Neural progenitor cell (in vitro differentiated cells): ENCODE measurements around the gene ZFYVE21. TPM values are rescaled to one million over a fixed set of nuclear protein-coding genes. Genes with fewer than 3 reads are reported as not detected.

Source experiments
- DNase-seq: peaks from one replicate; pipeline ENCODE4 v3.0.0-alpha.2; 2016; ENCODE audit warnings: low spot score
- H2AFZ ChIP-seq: fragments of 200-600 bp; sonication (generic); replicated peaks from 2 replicates; pipeline ENCODE4 v1.6.1; 2016; ENCODE audit warnings: antibody characterized with exemption
- H3F3A ChIP-seq: fragments of 200-600 bp; sonication (generic); 2 replicates; pipeline ENCODE4 v1.6.1; 2016; ENCODE audit warnings: antibody characterized with exemption, low read depth
- H3K27ac ChIP-seq: fragments of 200-600 bp; sonication (generic); 2 replicates; pipeline ENCODE4 v1.5.1; 2016; ENCODE audit warnings: mild to moderate bottlenecking
- H3K27me3 ChIP-seq: fragments of 200-600 bp; sonication (generic); 2 replicates; pipeline ENCODE4 v1.6.1; 2016; ENCODE audit warnings: mild to moderate bottlenecking, moderate library complexity
- H3K36me3 ChIP-seq: fragments of 200-600 bp; sonication (generic); 2 replicates; pipeline ENCODE4 v1.5.1; 2016
- H3K4me1 ChIP-seq: fragments of 200-600 bp; sonication (generic); 2 replicates; pipeline ENCODE4 v1.6.1; 2016; ENCODE audit warnings: mixed run types
- H3K4me2 ChIP-seq: fragments of 200-600 bp; sonication (generic); 2 replicates; pipeline ENCODE4 v1.6.1; 2016
- H3K4me3 ChIP-seq: fragments of 200-600 bp; sonication (generic); 2 replicates; pipeline ENCODE4 v1.5.1; 2016
- H3K79me2 ChIP-seq: fragments of 200-600 bp; sonication (generic); 2 replicates; pipeline ENCODE4 v1.6.1; 2016; ENCODE audit warnings: low read depth
- H3K9ac ChIP-seq: fragments of 200-600 bp; sonication (generic); 2 replicates; pipeline ENCODE4 v1.6.1; 2016
- H3K9me3 ChIP-seq: fragments of 200-600 bp; sonication (generic); 2 replicates; pipeline ENCODE4 v1.5.1; 2016; ENCODE audit warnings: low read depth
- H4K20me1 ChIP-seq: fragments of 200-600 bp; sonication (generic); 2 replicates; pipeline ENCODE4 v1.6.1; 2016; ENCODE audit warnings: low read depth
- H3K27ac Mint-ChIP-seq: 3 replicates; pipeline ENCODE4 v1.8.0; 2021; ENCODE audit warnings: mixed read lengths
- H3K27me3 Mint-ChIP-seq: 2 replicates; pipeline ENCODE4 v1.8.0; 2022; ENCODE audit warnings: low read depth, mild to moderate bottlenecking, inconsistent platforms, moderate library complexity, mixed read lengths; ENCODE audit not compliant: insufficient read depth
- H3K36me3 Mint-ChIP-seq: 3 replicates; pipeline ENCODE4 v1.8.0; 2021; ENCODE audit warnings: mixed read lengths
- H3K4me1 Mint-ChIP-seq: 3 replicates; pipeline ENCODE4 v1.8.0; 2021; ENCODE audit warnings: mixed read lengths
- H3K4me3 Mint-ChIP-seq: 3 replicates; pipeline ENCODE4 v1.8.0; 2021; ENCODE audit warnings: mild to moderate bottlenecking, moderate library complexity, mixed read lengths
- H3K9me3 Mint-ChIP-seq: 3 replicates; pipeline ENCODE4 v1.8.0; 2020; ENCODE audit warnings: mixed read lengths
- CTCF ChIP-seq: fragments of 200-600 bp; sonication (generic); IDR thresholded peaks from 2 replicates; pipeline ENCODE4 v1.5.1; 2017; ENCODE audit warnings: antibody characterized with exemption, mild to moderate bottlenecking
- EZH2 ChIP-seq: fragments of 200-600 bp; sonication (generic); IDR thresholded peaks from 2 replicates; pipeline ENCODE4 v1.6.1; 2017; ENCODE audit warnings: antibody characterized with exemption, mild to moderate bottlenecking, moderate library complexity
- EZH2phosphoT487 ChIP-seq: fragments of 200-600 bp; sonication (generic); IDR thresholded peaks from 2 replicates; pipeline ENCODE4 v1.6.1; 2017; ENCODE audit warnings: antibody characterized with exemption
- total RNA-seq: library from RNA; depleted of rRNA; stranded (reverse); fragments of >200 nt; gene quantifications from 2 replicates; pipeline ENCODE4 v1.2.3, GENCODE V29; 2015; ENCODE audit warnings: low replicate concordance

The ZFYVE21 gene
- total RNA-seq, 1 donor from 2014 or later, result 46.2 TPM

GRCh38 chr14:103765526-103765925 is 49.9 kb downstream of the ZFYVE21 start:
- Histone ChIP-seq H3K9me3 (no peaks in the 10 kb centered on the region), H3K4me1 (peaks cover 5% of the 10 kb centered on the region), H3K36me3 (no peaks in the 10 kb centered on the region), H3K27me3 (no peaks in the 10 kb centered on the region), H3K4me2 (no peak overlapping the region), H3K79me2 (no peaks in the 10 kb centered on the region), H4K20me1 (no peaks in the 10 kb centered on the region), H3K27ac (no peak overlapping the region), H3F3A (no peaks in the 10 kb centered on the region), H2AFZ (no peak overlapping the region), H3K9ac (no peak overlapping the region), H3K4me3 (no peak overlapping the region)
- TF ChIP-seq CTCF (no peak), EZH2 (no peak)
- Mint-ChIP-seq H3K27ac (no peak overlapping the region), H3K9me3 (peaks cover 4% of the 10 kb centered on the region), H3K4me1 (peaks cover 26% of the 10 kb centered on the region), H3K4me3 (no peak overlapping the region), H3K27me3 (peaks cover under 1% of the 10 kb centered on the region), H3K36me3 (peaks cover 3% of the 10 kb centered on the region)
- DNase-seq, result no peak

- Mint-ChIP-seq H3K4me1 (peaks cover 20% of the 10 kb centered on the region), H3K4me3 (no peak overlapping the region), H3K27ac (no peak overlapping the region), H3K36me3 (peaks cover 5% of the 10 kb centered on the region), H3K9me3 (peaks cover 11% of the 10 kb centered on the region), H3K27me3 (peaks cover 2% of the 10 kb centered on the region)
- no peaks in the 10 kb centered on the region for H3K36me3 ChIP-seq
- no peaks in the 10 kb centered on the region for H4K20me1 ChIP-seq
- no peak overlapping the region for H3K9ac ChIP-seq
- H3K4me3 ChIP-seq, result no peak overlapping the region
- no peak overlapping the region for H3K27ac ChIP-seq
- no peaks in the 10 kb centered on the region for H3F3A ChIP-seq
- H3K27me3 ChIP-seq, result no peaks in the 10 kb centered on the region
- no peak overlapping the region for H2AFZ ChIP-seq
- H3K79me2 ChIP-seq, result no peaks in the 10 kb centered on the region
- no peak for DNase-seq
- TF ChIP-seq EZH2phosphoT487 (no peak), CTCF (no peak), EZH2 (no peak)
- H3K4me2 ChIP-seq, result no peak overlapping the region
- H3K4me1 ChIP-seq, result peaks cover 5% of the 10 kb centered on the region
- H3K9me3 ChIP-seq, result peaks cover 4% of the 10 kb centered on the region
These were observed 51.8 kb downstream of the ZFYVE21 start for GRCh38 chr14:103767336-103767894.

GRCh38 chr14:103770500-103770899 is 54.9 kb downstream of the ZFYVE21 start:
- peaks cover 4% of the 10 kb centered on the region for H3K4me1 Mint-ChIP-seq
- Histone ChIP-seq H3K79me2 (no peaks in the 10 kb centered on the region), H2AFZ (no peak overlapping the region), H3F3A (no peaks in the 10 kb centered on the region), H3K27me3 (no peaks in the 10 kb centered on the region), H4K20me1 (no peaks in the 10 kb centered on the region), H3K27ac (no peak overlapping the region), H3K4me3 (no peak overlapping the region), H3K9ac (no peak overlapping the region), H3K9me3 (peaks cover 4% of the 10 kb centered on the region), H3K36me3 (no peaks in the 10 kb centered on the region), H3K4me2 (no peak overlapping the region), H3K4me1 (no peaks in the 10 kb centered on the region)
- DNase-seq, result no peak
- H3K9me3 Mint-ChIP-seq, result peaks cover 8% of the 10 kb centered on the region
- no peak overlapping the region for H3K4me3 Mint-ChIP-seq
- H3K36me3 Mint-ChIP-seq, result peaks cover 3% of the 10 kb centered on the region
- TF ChIP-seq EZH2phosphoT487 (no peak), EZH2 (no peak), CTCF (no peak)
- H3K27ac Mint-ChIP-seq, result no peak overlapping the region
- peaks cover 2% of the 10 kb centered on the region for H3K27me3 Mint-ChIP-seq
